GM10266 (cell line): ENCODE measurements around the gene TCEANC2.

Experiments used
- DNase-seq: peaks from one replicate; pipeline ENCODE4 v3.0.0; 2012; ENCODE audit errors: extremely low spot score
- TF ChIP-seq, protein P1 (sequence below): IDR thresholded peaks from 2 replicates; pipeline ENCODE4 v1.5.1; 2012; ENCODE audit warnings: mild to moderate bottlenecking, low read depth; ENCODE audit not compliant: control insufficient read depth, insufficient read depth; ENCODE audit errors: missing control alignments

TCEANC2 gene

DNA sequence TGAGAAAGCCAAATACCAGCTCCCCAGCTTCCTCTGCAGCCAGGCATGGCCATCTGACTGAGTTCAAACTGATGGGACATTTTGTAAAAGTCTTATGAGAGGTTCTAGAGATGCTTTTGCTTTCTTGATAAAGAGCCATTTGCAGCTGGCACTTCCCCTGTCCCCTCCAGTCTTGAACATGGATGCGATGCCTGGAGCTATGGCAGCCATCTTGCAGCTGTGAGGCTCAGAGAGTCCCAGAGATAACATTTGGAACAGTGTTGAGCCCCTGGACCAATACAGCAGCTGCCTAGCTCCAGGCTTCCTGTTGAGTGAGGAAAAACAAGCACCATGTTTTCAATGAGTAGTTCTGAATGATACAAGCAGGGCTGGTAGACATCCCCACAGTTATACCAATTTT is 85.6 kb downstream of the TCEANC2 start:
- DNase-seq: no peak
- TF ChIP-seq, protein P1, sequence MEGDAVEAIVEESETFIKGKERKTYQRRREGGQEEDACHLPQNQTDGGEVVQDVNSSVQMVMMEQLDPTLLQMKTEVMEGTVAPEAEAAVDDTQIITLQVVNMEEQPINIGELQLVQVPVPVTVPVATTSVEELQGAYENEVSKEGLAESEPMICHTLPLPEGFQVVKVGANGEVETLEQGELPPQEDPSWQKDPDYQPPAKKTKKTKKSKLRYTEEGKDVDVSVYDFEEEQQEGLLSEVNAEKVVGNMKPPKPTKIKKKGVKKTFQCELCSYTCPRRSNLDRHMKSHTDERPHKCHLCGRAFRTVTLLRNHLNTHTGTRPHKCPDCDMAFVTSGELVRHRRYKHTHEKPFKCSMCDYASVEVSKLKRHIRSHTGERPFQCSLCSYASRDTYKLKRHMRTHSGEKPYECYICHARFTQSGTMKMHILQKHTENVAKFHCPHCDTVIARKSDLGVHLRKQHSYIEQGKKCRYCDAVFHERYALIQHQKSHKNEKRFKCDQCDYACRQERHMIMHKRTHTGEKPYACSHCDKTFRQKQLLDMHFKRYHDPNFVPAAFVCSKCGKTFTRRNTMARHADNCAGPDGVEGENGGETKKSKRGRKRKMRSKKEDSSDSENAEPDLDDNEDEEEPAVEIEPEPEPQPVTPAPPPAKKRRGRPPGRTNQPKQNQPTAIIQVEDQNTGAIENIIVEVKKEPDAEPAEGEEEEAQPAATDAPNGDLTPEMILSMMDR: no peak

DNA sequence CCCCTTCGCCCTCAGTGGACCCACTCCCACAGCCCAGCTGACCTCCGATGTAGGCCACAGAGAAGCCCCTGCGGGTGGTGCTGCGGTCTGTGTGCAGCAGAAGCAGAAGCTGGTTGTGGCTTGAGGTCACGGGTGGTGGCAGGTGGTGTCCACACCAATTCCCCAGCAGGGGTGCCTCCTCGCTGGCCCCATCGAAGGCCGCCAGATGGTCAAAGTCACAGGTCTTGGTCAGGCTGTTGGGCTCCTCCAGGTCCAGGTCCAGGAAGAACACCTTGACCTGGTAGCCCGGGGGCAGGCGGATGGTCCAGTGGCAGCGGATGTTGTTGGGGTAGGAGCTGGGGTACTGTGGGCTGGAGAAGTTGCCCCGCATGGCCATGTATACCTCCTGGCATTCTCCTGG is 86.3 kb downstream of the TCEANC2 start:
- TF ChIP-seq, protein P1: no peak
- DNase-seq: no peak

DNA sequence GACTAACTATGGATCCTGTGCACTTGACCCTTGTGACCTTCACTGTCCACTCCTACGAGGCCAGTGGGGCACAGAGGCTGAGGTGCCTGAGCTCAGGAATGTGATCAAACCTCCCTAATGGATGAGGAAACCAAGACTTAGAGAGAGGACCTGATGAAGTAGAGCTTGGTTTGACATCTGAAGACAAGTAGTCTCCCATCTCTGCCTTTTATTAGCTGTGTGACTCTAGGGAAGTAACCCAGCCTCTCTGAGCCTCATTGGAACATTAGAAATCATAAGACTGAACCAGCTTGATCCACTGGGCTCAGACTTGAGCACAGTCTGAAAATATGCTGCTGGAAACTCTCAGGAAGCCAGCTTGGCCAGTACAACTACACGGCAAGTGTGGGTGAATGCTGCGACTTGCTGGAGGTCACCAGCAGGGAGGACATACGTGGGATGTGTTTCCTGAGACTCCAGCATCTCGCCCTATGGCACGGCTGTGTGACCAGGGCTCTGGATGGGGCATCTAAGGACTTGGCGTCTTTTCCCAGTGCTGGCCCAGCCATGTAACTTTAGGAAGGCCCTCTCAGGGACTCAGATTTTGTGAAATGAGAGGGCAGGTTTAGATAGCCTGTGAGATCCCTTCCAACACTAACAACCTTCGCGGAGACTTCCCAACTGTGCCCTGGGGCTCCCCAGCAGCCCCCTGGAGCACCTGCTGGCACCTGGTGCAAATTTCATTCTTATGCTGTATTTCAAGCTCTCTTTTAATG is 88.9 kb downstream of the TCEANC2 start:
- no peak for DNase-seq
- TF ChIP-seq, protein P1: no peak

DNA sequence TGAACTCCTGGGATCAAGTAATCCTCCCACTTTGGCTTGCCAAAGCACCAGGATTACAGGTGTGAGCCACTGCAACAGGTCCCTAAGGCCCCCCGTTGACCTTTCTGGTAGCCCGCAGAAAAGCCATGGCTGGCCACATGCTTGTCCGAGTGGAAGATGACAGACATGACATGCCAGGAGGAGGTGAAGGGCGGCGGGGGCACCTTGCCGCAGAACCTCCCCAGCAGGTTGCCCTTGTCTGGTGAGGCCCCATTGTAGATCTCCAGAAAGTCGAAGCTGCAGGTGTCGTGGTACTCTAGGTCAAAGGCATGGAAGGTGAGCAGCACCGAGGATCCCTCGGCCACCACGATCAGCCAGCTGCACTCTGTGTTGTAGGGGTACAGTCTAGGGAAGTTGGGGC is 91.0 kb downstream of the TCEANC2 start:
- DNase-seq: no peak
- TF ChIP-seq, protein P1: no peak

DNA sequence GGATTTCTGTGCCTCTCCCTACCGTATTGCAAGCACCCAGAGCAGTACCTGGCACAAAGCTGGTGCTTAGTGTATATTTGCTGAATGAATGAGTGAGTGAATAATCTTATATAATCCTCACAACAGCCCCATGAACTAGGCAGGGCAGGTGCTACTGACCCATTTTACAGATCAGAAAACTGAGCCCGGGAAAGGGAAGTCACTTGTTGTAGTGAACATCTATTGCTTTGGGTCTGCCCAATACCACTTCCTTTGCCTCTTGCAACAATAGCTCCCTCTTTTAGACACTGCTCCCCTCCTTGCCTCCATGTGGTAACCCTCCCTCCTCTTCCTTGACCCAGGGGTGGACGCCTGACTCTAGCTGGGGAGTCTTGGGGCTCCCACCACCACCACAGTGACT is 96.3 kb downstream of the TCEANC2 start:
- TF ChIP-seq, protein P1: no peak
- DNase-seq: no peak

DNA sequence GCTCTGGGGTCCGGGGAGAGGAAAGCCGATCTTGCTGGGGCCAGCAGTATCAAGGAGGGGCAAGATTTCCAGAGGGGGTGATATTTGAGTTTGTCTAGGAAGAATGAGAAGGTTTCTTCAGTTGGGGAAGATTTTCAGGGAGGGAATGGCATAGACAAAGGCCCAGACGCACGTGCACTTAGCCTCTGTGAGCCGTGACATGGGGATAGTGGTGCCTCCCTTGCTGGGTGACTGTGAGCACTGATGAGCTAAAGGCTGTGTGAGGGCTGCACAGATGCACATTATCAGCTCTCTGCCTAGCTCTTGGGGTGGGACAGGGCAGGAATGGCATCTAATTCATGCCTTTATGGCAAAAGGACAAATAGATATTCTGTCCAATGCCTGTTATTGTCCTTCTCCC is 97.6 kb downstream of the TCEANC2 start:
- no peak for DNase-seq
- TF ChIP-seq, protein P1: no peak

DNA sequence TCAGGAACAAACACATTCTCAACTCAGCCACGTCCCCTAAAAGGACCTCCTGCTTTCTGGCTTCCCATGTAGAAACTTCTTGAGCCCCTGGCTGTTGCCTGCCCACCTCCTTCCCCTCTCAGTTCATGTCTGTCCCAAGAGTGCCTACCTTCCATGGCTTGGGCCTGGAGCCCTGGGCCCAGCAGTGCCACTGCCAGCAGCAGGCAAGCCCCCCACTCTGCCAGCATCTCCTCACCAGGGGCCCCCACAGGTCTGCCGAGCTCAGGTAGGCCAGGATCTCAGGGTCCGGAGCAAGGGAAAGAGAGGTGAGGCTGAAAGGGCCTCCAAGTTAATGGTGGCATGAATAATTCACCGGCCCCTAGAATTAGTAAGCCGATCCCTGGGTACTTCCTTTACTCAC is 99.3 kb downstream of the TCEANC2 start, which contains the start of gene CDCP2:
TSS of gene CDCP2 (minus strand) at position 305 of the 400 bp plus-strand sequence. CDS start at position 227, 78 bp downstream.
- TF ChIP-seq, protein P1: no peak
- no peak for DNase-seq
